Lower lobe of right lung (tissue), 2 donors: Measurements from ENCODE around the gene SPG21. TPM values are rescaled to one million over a fixed set of nuclear protein-coding genes. Genes with fewer than 3 reads are reported as not detected.

Experiments used
- ATAC-seq, 2 donors: fragments of 200-7000 bp; cut with Tn5 transposase; one replicate each; pipeline ENCODE4 v1.9.1; 2020 to 2022; ENCODE audit warnings: mild to moderate bottlenecking in 2 of 2, moderate library complexity in 2 of 2
- DNase-seq: peaks from one replicate; pipeline ENCODE4 v3.0.0-alpha.2; 2020
- H3K27ac ChIP-seq: fragments of 200-600 bp; one replicate; pipeline ENCODE4 v1.8.0; 2022
- H3K27me3 ChIP-seq: fragments of 200-600 bp; one replicate; pipeline ENCODE4 v1.8.0; 2022; ENCODE audit warnings: low read depth
- H3K36me3 ChIP-seq: fragments of 200-600 bp; one replicate; pipeline ENCODE4 v1.8.0; 2022; ENCODE audit warnings: mild to moderate bottlenecking
- H3K4me1 ChIP-seq: fragments of 200-600 bp; one replicate; pipeline ENCODE4 v1.8.0; 2022
- H3K4me3 ChIP-seq: fragments of 200-600 bp; one replicate; pipeline ENCODE4 v1.8.0; 2022; ENCODE audit warnings: mild to moderate bottlenecking
- H3K9me3 ChIP-seq: fragments of 200-600 bp; one replicate; pipeline ENCODE4 v1.8.0; 2022
- intact Hi-C: fragments of 100-400 bp; cut with DNase I; formaldehyde crosslinking; loops from one replicate; pipeline ENCODE4 v1.11.0; 2022
- total RNA-seq: library from RNA; stranded (reverse); fragmentation: NEBNext Ultra II Directional; extraction: Animal tissue kit (Norgen Biotek cat#: 25700); gene quantifications from one replicate; pipeline ENCODE4 v1.2.1, GENCODE V29; 2021
- TF ChIP-seq, protein P1 (sequence below): fragments of 200-600 bp; IDR thresholded peaks from one replicate; pipeline ENCODE4 v1.8.0; 2022; ENCODE audit warnings: antibody characterized with exemption, mild to moderate bottlenecking
- donor health status: DM: no; HTN: yes; CAD: no; lungs with severe emphysema.

Gene SPG21
- total RNA-seq, 1 donor from 2014 or later, result 110 TPM

DNA sequence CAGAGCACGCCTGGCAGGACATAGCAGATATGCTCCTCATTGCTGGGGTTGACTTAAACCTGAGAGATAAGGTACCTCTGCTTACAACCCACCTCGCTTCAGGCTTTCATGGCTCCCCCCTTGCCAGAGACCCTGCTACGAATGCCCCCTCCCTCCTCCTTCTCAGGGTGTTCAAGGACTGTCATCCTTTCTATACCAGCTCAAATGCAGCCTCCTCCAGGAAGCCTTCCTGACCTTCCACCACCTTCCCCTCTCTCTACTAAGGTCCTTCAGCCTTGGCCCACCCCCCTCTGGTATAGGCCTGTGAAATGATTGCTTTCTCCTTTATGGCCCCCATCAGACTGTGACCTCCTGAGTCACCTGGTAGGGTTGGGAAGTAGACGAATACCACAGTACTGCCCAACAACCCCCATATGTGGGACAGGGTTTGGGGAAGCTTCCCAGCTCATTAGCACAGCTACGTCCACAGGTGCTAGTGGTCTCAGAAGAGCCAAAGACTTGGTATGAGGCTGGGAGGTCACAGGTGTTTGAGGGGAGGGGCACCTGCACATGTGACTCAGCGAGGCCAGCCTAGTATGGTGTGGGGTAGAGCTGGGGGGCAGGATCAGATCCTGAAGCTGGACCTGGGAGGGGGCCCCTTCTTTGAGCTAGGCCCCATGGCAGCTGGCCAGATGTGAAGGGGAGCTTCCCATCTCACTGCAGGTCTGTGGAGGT, 46.0 kb downstream of the SPG21 start:
- Histone ChIP-seq H3K36me3 (peaks cover 9% of the 10 kb centered on the region), H3K9me3 (no peaks in the 10 kb centered on the region), H3K27ac (no peak overlapping the region), H3K4me1 (no peaks in the 10 kb centered on the region), H3K4me3 (no peak overlapping the region), H3K27me3 (no peaks in the 10 kb centered on the region)
- ATAC-seq, result peak in 1 of 2 donors; percentile 27
- no peak for DNase-seq
- intact Hi-C loops, result no loop called here
- TF ChIP-seq, protein P1, sequence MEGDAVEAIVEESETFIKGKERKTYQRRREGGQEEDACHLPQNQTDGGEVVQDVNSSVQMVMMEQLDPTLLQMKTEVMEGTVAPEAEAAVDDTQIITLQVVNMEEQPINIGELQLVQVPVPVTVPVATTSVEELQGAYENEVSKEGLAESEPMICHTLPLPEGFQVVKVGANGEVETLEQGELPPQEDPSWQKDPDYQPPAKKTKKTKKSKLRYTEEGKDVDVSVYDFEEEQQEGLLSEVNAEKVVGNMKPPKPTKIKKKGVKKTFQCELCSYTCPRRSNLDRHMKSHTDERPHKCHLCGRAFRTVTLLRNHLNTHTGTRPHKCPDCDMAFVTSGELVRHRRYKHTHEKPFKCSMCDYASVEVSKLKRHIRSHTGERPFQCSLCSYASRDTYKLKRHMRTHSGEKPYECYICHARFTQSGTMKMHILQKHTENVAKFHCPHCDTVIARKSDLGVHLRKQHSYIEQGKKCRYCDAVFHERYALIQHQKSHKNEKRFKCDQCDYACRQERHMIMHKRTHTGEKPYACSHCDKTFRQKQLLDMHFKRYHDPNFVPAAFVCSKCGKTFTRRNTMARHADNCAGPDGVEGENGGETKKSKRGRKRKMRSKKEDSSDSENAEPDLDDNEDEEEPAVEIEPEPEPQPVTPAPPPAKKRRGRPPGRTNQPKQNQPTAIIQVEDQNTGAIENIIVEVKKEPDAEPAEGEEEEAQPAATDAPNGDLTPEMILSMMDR, result no peak

DNA sequence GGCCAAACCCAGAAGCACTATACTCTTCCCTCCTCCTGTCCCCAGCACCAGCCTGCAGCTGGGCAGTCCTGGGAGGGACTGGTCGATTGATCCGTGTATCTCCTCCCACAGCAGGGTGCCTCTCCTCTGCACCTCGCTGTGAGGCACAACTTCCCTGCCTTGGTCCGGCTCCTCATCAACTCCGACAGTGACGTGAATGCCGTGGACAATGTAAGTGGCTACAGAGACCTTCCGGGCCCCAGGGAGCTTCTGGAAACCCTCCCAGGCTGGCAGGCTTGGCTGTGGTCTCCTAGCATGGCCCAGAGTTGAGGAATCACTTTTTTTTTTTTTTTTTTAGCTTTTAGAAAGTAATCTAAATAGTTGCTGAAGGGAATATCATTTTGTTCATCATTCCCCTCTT, 47.4 kb downstream of the SPG21 start:
- Histone ChIP-seq H3K36me3 (peaks cover 6% of the 10 kb centered on the region), H3K4me1 (no peaks in the 10 kb centered on the region), H3K27ac (no peak overlapping the region), H3K9me3 (no peaks in the 10 kb centered on the region), H3K4me3 (no peak overlapping the region), H3K27me3 (no peaks in the 10 kb centered on the region)
- TF ChIP-seq, protein P1, result no peak
- intact Hi-C loops, result no loop called here
- ATAC-seq (no peak), DNase-seq (no peak)

DNA sequence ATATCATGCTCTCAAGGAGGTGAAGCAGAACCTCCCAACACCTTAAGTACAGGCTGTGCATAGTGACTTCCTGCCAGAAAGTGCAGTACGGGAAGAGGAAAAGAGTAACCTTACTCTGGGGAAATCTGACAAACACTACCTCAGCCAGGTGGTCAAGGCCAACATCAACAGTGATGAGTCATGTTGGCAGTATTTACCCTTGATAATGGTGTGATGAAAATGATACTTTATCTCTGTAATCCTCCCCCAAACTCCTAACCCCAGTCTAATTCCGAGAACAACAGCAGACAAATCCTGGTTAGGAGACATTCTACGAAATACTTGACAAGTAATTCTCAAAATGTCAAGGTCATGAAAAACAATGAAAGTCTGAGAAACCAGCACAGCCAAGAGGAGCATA, 51.5 kb downstream of the SPG21 start:
- ATAC-seq, result no peak
- H3K4me3 ChIP-seq, result no peak overlapping the region
- intact Hi-C loops, result no loop called here

DNA sequence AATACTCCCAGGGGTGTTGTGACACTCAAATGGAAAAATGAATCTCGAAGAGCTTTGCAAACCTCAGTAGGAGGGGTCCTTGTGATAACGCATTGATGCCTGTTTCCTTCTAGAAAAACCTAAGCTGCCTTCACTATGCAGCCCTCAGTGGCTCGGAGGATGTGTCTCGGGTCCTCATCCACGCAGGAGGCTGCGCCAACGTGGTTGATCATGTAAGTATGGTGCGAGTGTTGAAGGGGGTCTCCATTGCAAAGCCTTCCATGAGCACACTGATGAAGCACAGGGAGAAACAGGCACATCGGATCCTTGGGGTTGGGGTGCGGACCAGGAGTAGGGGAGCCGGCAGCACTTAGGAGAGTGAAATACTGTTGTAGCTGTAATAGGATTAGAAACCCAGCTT, 55.7 kb downstream of the SPG21 start:
- no peak for DNase-seq
- intact Hi-C loops, result no loop called here
- ATAC-seq, result no peak
- Histone ChIP-seq H3K9me3 (no peaks in the 10 kb centered on the region), H3K27ac (no peak overlapping the region), H3K4me3 (no peak overlapping the region), H3K36me3 (peaks cover 10% of the 10 kb centered on the region), H3K4me1 (no peaks in the 10 kb centered on the region), H3K27me3 (no peaks in the 10 kb centered on the region)
- TF ChIP-seq, protein P1, result no peak

More for the DNA sequence above, 51.5 kb downstream of the SPG21 start:
- DNase-seq, result no peak
- H3K27me3 ChIP-seq, result no peaks in the 10 kb centered on the region
- H3K4me1 ChIP-seq, result no peaks in the 10 kb centered on the region
- no peaks in the 10 kb centered on the region for H3K9me3 ChIP-seq
- no peaks in the 10 kb centered on the region for H3K36me3 ChIP-seq
- H3K27ac ChIP-seq, result no peak overlapping the region
- TF ChIP-seq, protein P1, result no peak

DNA sequence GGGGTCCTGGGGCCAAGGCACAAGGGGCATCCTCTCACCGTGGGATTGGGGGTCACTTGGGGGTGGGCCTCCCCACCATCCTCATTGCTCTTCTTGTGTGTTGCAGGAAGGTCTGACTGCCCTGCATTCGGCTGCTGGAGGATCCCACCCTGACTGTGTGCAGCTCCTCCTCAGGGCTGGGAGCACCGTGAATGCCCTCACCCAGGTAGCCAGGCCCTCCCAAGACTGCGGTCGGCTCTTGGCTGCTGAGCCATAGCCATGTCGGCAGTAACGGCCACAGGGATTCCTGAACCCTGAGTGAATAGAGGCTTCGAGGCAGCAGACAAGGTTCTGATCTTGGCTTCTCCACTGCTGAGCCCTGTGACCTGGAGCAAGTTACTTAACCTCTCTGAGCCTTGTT, 58.3 kb downstream of the SPG21 start:
- no peak for ATAC-seq
- H3K27me3 ChIP-seq, result no peaks in the 10 kb centered on the region
- H3K36me3 ChIP-seq, result peaks cover 10% of the 10 kb centered on the region
- no peaks in the 10 kb centered on the region for H3K9me3 ChIP-seq
- H3K4me3 ChIP-seq, result no peak overlapping the region
- no peak overlapping the region for H3K27ac ChIP-seq
- intact Hi-C loops, result no loop called here
- TF ChIP-seq, protein P1, result no peak
- DNase-seq, result no peak
- no peaks in the 10 kb centered on the region for H3K4me1 ChIP-seq
